ENCODE results near the gene CCM2L.

The CCM2L gene

GRCh38 chr20:32010101-32010500, at the start of gene CCM2L:
Gene CCM2L, plus strand, starts transcription at chr20:32010438. Its CDS starts 17 bp downstream, at chr20:32010455.
- DNase-seq (ENCODE audit: low spot score) = no peak

DNA sequence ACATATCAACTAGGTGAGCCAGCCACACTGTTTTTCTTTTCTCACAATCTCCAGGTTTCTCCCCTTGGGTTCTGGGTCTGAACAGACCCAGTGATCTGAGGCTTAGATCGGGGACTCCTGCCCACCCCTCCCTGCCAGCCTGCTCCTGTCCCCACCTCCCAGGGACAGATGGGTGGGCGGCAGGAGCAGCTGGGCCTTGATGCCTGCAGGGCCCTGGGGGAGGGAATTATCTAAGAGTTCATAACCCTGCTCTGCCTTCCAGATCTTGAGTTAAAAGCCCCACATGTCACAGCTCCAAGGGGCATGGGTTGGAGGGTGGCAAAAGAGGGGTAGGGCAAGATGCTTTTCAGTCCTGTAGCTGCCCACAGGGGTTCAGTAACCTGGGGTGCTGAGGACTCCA, 47.5 kb upstream of the CCM2L start:
- no peak for DNase-seq (ENCODE audit: low spot score)

DNA sequence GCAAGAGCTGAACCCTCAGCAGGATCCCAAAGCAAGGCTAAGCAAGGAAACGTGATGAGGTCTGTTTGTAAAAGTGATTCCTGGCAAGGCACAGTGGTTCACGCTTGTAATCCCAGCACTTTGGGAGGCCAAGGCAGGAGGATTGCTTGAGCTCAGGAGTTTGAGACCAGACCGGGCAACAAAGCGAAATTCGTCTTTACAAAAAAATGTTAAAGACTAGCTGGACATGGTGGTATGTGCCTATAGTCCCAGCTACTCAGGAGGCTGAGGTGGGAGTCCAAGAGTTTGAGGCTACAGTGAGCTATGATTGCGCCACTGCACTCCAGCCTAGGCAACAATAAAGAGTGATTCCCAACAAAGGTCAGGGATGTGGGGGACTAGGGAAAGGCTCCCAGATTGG, 46.3 kb upstream of the CCM2L start:
- no peak for DNase-seq (ENCODE audit: low spot score)

DNA sequence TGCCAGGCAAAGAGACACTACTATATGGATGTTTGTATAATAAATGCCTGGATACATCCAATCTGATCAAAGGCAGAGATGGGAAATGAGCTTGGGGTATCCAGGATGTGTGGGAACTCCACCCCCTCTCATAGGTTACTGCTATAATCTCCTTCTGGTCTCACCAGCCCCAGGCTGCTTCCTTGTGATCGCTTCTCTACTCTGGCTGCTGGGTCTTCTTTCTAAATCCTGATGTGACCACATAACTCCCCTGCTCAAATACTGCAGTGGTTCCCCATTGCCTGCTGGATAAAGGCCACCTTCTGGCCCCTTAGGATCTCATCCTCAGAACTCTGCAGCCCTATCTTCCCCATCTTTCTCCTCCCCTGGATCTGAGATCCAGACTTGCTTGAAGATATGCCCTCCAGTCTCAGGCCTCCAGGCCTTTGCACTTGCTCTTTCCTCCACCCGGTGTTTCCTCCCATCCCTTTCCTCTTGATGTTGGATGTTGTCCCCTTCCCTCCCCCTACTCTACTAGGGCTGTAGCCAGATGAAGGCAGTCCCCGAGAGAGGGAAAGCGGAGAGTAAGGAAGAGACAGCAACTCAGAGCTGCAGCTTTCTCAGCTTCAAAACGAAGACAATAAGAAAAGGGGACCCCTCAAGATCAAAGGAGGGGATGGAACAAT, 43.1 kb upstream of the CCM2L start:
- no peak for DNase-seq (ENCODE audit: low spot score)

GRCh38 chr20:31967830-31968249, 42.4 kb upstream of the CCM2L start, which contains the start of gene XKR7:
Gene XKR7, plus strand, starts transcription at chr20:31968151. Its CDS starts 25 bp downstream, at chr20:31968176.
- DNase-seq (ENCODE audit: low spot score) = no peak

- DNase-seq (ENCODE audit: low spot score) = no peak
Measured at GRCh38 chr20:31968291-31969126, 41.7 kb upstream of the CCM2L start.

GRCh38 chr20:31969991-31970390, 40.2 kb upstream of the CCM2L start:
- no peak for DNase-seq (ENCODE audit: low spot score)

DNA sequence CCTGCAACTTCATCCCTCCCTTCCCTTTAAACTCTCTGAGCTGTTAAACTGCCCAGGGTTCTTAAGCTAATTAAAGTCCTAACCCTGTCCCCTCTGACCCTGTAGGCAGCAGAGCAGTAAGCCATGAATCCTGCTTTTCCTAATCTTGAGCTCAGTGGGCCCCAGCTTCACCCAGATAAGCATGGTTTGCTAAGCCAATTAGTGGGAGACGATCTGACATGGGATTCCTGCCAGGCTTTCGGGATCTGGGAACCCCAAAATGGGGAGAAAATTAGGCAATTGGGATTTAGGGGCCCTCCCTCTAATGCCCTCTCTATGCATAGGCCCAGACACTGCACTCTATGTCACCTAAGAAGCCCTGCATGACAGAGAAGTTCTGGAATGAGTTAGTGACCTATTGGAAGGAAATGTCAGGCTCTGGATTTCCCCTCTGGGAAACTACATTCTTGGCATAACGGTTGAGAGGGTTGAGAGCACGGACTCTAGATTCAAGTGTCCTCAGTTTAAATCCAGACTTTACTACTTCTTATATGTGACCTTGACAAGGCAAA, 37.7 kb upstream of the CCM2L start:
- no peak for DNase-seq (ENCODE audit: low spot score)

GRCh38 chr20:31974296-31974695, 35.9 kb upstream of the CCM2L start:
- DNase-seq (ENCODE audit: low spot score) = no peak

- no peak for DNase-seq (ENCODE audit: low spot score)
Measured at GRCh38 chr20:31974951-31975487, 35.2 kb upstream of the CCM2L start.

- DNase-seq (ENCODE audit: low spot score) = no peak
Measured at GRCh38 chr20:31975874-31976273, 34.4 kb upstream of the CCM2L start.

DNA sequence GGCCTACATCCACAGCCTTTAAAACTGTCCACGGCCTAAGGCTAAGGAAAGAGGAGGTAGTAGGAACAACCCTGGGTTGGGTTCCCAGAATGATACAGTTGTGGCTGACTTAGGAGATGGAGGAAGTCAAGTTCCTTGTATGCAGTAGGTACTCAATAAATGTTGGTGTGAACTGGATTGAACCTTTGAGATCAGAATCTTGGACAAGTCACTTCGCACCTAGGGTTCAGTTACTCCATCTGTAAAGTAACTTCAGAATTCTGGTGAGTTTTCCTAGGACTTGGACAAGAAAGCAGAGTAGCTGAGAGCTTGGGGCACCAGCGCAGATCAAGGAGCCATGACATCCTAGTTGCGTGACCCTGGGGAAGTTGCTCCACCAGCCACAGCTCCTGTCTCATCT, 33.2 kb upstream of the CCM2L start:
- no peak for DNase-seq (ENCODE audit: low spot score)

- no peak for DNase-seq (ENCODE audit: low spot score)
Measured at GRCh38 chr20:31979713-31980426, 30.4 kb upstream of the CCM2L start.

GRCh38 chr20:31981784-31982183, 28.5 kb upstream of the CCM2L start:
- DNase-seq (ENCODE audit: low spot score) = no peak

- DNase-seq (ENCODE audit: low spot score) = no peak
Measured at GRCh38 chr20:31984981-31985471, 25.2 kb upstream of the CCM2L start.

GRCh38 chr20:31987744-31988143, 22.5 kb upstream of the CCM2L start:
- DNase-seq (ENCODE audit: low spot score) = no peak

DNA sequence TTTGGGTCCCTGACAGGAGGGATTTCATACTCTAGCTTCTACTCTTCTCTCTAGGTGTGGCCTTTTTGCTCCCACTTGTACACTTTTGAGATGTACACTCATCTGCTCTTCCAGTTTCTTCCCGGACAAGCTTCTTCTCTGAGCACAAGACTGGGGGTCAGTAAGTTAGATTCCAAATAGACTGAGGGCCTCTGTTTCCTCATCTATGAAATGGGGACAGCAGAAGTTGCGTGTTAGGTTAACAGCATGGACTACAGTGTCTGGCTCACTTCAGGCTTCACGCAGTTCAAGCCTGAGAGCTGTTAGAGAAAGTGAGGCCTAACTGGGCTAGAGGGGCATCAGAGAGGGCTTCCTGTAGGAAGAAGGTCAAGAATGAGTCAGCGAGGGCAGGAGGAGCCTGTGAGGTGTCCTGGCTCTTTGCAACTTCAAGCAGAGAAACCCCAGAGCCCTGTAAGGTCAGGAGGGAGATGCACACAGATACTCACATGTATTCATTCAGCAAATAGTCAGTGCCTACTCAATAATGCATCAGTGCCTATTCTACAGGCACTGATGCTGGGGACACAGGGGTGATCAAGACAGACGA, 21.7 kb upstream of the CCM2L start:
- no peak for DNase-seq (ENCODE audit: low spot score)

- DNase-seq (ENCODE audit: low spot score) = no peak
Measured at GRCh38 chr20:31989030-31989645, 21.1 kb upstream of the CCM2L start.

GRCh38 chr20:31990641-31991338, 19.4 kb upstream of the CCM2L start:
- no peak for DNase-seq (ENCODE audit: low spot score)

GRCh38 chr20:31991339-31991705, 18.9 kb upstream of the CCM2L start:
- DNase-seq (ENCODE audit: low spot score) = no peak

GRCh38 chr20:31992086-31992485, 18.2 kb upstream of the CCM2L start:
- DNase-seq (ENCODE audit: low spot score) = no peak
